OCI-M1 (cell line): ENCODE data around the gene PPP3R1.

ENCODE experiments used
- DNase-seq: peaks from one replicate; lab custom pipeline; 2025; lab: John Stamatoyannopoulos, UW

Gene PPP3R1

GRCh38 chr2:68234405-68234804 lies 17.9 kb downstream of the PPP3R1 start:
- DNase-seq, result no peak

GRCh38 chr2:68231061-68231372 lies 21.3 kb downstream of the PPP3R1 start:
- DNase-seq, result peak; percentile 55

- DNase-seq, result peak; percentile 67
Measured at GRCh38 chr2:68230241-68231060, 21.9 kb downstream of the PPP3R1 start.

- no peak for DNase-seq
Measured at GRCh38 chr2:68226794-68227193, 25.5 kb downstream of the PPP3R1 start.

GRCh38 chr2:68225119-68225632 lies 27.2 kb downstream of the PPP3R1 start:
- peak; percentile 80 for DNase-seq

GRCh38 chr2:68223419-68223818 lies 28.9 kb downstream of the PPP3R1 start:
- no peak for DNase-seq

- no peak for DNase-seq
Measured at GRCh38 chr2:68222287-68222686, 30.0 kb downstream of the PPP3R1 start.

- DNase-seq, result no peak
Measured at GRCh38 chr2:68218343-68218901, 33.9 kb downstream of the PPP3R1 start.

GRCh38 chr2:68217729-68218128 lies 34.6 kb downstream of the PPP3R1 start:
- peak; percentile 43 for DNase-seq

GRCh38 chr2:68216454-68217310 lies 35.6 kb downstream of the PPP3R1 start:
- no peak for DNase-seq

GRCh38 chr2:68214381-68214780 lies 38.0 kb downstream of the PPP3R1 start:
- no peak for DNase-seq

- peak; percentile 48 for DNase-seq
Measured at GRCh38 chr2:68206793-68207192, 45.5 kb downstream of the PPP3R1 start.

- no peak for DNase-seq
Measured at GRCh38 chr2:68203587-68203986, 48.7 kb downstream of the PPP3R1 start.

- DNase-seq, result no peak
Measured at GRCh38 chr2:68200157-68200787, 52.1 kb downstream of the PPP3R1 start.

- peak; percentile 72 for DNase-seq
Measured at GRCh38 chr2:68196120-68196716, 56.1 kb downstream of the PPP3R1 start.

- DNase-seq, result peak; percentile 49
Measured at GRCh38 chr2:68195096-68195495, 57.2 kb downstream of the PPP3R1 start.

GRCh38 chr2:68193787-68194372 lies 58.5 kb downstream of the PPP3R1 start:
- DNase-seq, result no peak

- peak; percentile 60 for DNase-seq
Measured at GRCh38 chr2:68193144-68193543, 59.2 kb downstream of the PPP3R1 start.

GRCh38 chr2:68190991-68191731 lies 61.2 kb downstream of the PPP3R1 start:
- DNase-seq, result peak; percentile 22

- no peak for DNase-seq
Measured at GRCh38 chr2:68189991-68190784, 62.1 kb downstream of the PPP3R1 start.
